ENCODE measurements around the gene SNRPB. TPM values are rescaled to one million over a fixed set of nuclear protein-coding genes. Genes with fewer than 3 reads are reported as not detected.

SNRPB gene
- polyA plus RNA-seq, 3 donors: 136 to 213 (median 183) TPM

DNA sequence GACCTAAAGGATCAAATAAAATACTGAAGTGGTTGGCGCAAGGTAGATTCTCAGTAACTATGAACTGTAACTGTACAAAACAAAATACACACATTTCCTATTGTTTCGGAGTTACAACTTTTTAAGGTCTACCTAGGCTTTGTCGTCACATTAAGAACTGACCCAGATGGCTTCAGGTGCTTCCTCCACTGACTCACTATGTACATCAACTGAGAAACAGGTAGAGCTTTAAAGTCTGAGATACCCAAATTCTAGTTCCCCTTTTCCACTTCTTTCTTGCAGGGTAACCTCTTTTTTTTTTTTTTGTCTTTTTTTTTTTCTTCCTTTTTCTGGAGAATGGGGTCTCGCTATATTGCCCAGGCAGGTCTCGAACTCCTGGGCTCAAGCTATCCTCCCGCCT is 5.5 kb downstream of the SNRPB start:
- Mint-ChIP-seq H3K36me3 (peaks cover 78 to 79% of the 10 kb centered on the region in 2 donors), H3K9me3 (no peaks in the 10 kb centered on the region), H3K27me3 (ENCODE audit: low read depth in 3 of 3) (peaks cover 0 to 2% (median 0%) of the 10 kb centered on the region in 3 donors), H3K27ac (peak overlapping the region in 2 of 7 donors; percentile 41 to 46), H3K4me3 (no peak overlapping the region), H3K4me1 (peaks cover 21% of the 10 kb centered on the region)
- no peak for DNase-seq
- no peak overlapping the region for H3K9ac ChIP-seq (ENCODE audit: insufficient read depth, low read length, poor library complexity, severe bottlenecking)
- no peak overlapping the region for H3K4me3 ChIP-seq (replicated peaks in 1 of 3; ENCODE audit: low read depth in 2 of 3, low read length in 3 of 3)
- H3K36me3 ChIP-seq (replicated peaks in 1 of 2; ENCODE audit: control insufficient read depth in 1 of 2, insufficient read depth in 2 of 2, low read length in 2 of 2): peaks cover 82 to 87% of the 10 kb centered on the region in 2 donors
- no peaks in the 10 kb centered on the region for H3K9me3 ChIP-seq (replicated peaks in 1 of 2; ENCODE audit: control insufficient read depth in 1 of 2, insufficient read depth in 1 of 2, low read length in 2 of 2)
- intact Hi-C loops (cut with micrococcal nuclease): loop anchor here in 1 of 2 donors (10.0 kb wide), 1 partner anchor 1130 kb away; no protein-coding TSS in a partner anchor
- H3K4me2 ChIP-seq (replicated peaks; ENCODE audit: extremely low read depth, low read length, poor library complexity, severe bottlenecking): no peak overlapping the region
- WGBS (ENCODE audit: insufficient coverage): 93% methylated on average over 2 of the region's 6 CpGs
- peaks cover 46% of the 10 kb centered on the region for H3K79me2 ChIP-seq (ENCODE audit: insufficient read depth, low read length)
- H3K27me3 ChIP-seq (ENCODE audit: control insufficient read depth in 2 of 2, insufficient read depth in 2 of 2, low read length in 2 of 2): no peaks in the 10 kb centered on the region
- peaks cover 85% of the 10 kb centered on the region for H4K20me1 ChIP-seq (ENCODE audit: insufficient read depth, low read length)
- TF ChIP-seq CTCF (IDR thresholded peaks at IDR 0.05): no peak
- peaks cover 13 to 18% of the 10 kb centered on the region in 2 donors for H3K4me1 ChIP-seq (ENCODE audit: control insufficient read depth in 1 of 2, insufficient read depth in 2 of 2, low read length in 2 of 2)
- H2AFZ ChIP-seq (ENCODE audit: insufficient read depth, low read depth, low read length, poor library complexity, severe bottlenecking): no peak overlapping the region
- H3K27ac ChIP-seq (ENCODE audit: low read depth in 1 of 2, low read length in 2 of 2): no peak overlapping the region

GRCh38 chr20:2463616-2464365 is 6.8 kb downstream of the SNRPB start:
- Histone ChIP-seq H3K4me2 (replicated peaks; ENCODE audit: extremely low read depth, low read length, poor library complexity, severe bottlenecking) (no peak overlapping the region), H3K9ac (ENCODE audit: insufficient read depth, low read length, poor library complexity, severe bottlenecking) (no peak overlapping the region), H3K4me3 (replicated peaks in 1 of 3; ENCODE audit: low read depth in 2 of 3, low read length in 3 of 3) (no peak overlapping the region), H3K27ac (ENCODE audit: low read depth in 1 of 2, low read length in 2 of 2) (no peak overlapping the region), H3K9me3 (replicated peaks in 1 of 2; ENCODE audit: control insufficient read depth in 1 of 2, insufficient read depth in 1 of 2, low read length in 2 of 2) (no peaks in the 10 kb centered on the region), H4K20me1 (ENCODE audit: insufficient read depth, low read length) (peaks cover 72% of the 10 kb centered on the region), H3K36me3 (replicated peaks in 1 of 2; ENCODE audit: control insufficient read depth in 1 of 2, insufficient read depth in 2 of 2, low read length in 2 of 2) (peaks cover 90 to 100% of the 10 kb centered on the region in 2 donors), H3K79me2 (ENCODE audit: insufficient read depth, low read length) (peaks cover 33% of the 10 kb centered on the region), H3K27me3 (ENCODE audit: control insufficient read depth in 2 of 2, insufficient read depth in 2 of 2, low read length in 2 of 2) (no peaks in the 10 kb centered on the region), H3K4me1 (ENCODE audit: control insufficient read depth in 1 of 2, insufficient read depth in 2 of 2, low read length in 2 of 2) (peaks cover under 1 to 5% of the 10 kb centered on the region in 2 donors), H2AFZ (ENCODE audit: insufficient read depth, low read depth, low read length, poor library complexity, severe bottlenecking) (no peak overlapping the region)
- no peaks in the 10 kb centered on the region for H3K9me3 Mint-ChIP-seq
- no peak for TF ChIP-seq CTCF (IDR thresholded peaks at IDR 0.05)
- 96% methylated on average over 5 of the region's 9 CpGs for WGBS (ENCODE audit: insufficient coverage)
- no peak for DNase-seq
- intact Hi-C loops (cut with micrococcal nuclease): loop anchor here in 1 of 2 donors (10.0 kb wide), 1 partner anchor 1129 kb away; no protein-coding TSS in a partner anchor
- peaks cover 0 to 2% (median 0%) of the 10 kb centered on the region in 3 donors for H3K27me3 Mint-ChIP-seq (ENCODE audit: low read depth in 3 of 3)
- peaks cover 10% of the 10 kb centered on the region for H3K4me1 Mint-ChIP-seq
- no peak overlapping the region for H3K4me3 Mint-ChIP-seq
- H3K36me3 Mint-ChIP-seq: peaks cover 89 to 91% of the 10 kb centered on the region in 2 donors
- H3K27ac Mint-ChIP-seq: peak overlapping the region in 1 of 7 donors; percentile 18

Data from CD14-positive monocyte (primary cell).